HG03565 (cell line): ENCODE measurements around the gene STAT5B.
"Not testable (repeated sequence)": the region's sequence is repeated elsewhere in the genome, so short reads cannot be mapped to it uniquely, and the experiment has no call there.

ENCODE experiments used
- ATAC-seq: cut with Tn5 transposase; IDR thresholded peaks from one replicate; pipeline ENCODE4 v1.9.1; 2021; ENCODE audit warnings: mild to moderate bottlenecking, moderate library complexity; ENCODE audit not compliant: unreplicated experiment

The STAT5B gene

GRCh38 chr17:42241871-42242270 lies 34.3 kb downstream of the STAT5B start:
- no peak for ATAC-seq

DNA sequence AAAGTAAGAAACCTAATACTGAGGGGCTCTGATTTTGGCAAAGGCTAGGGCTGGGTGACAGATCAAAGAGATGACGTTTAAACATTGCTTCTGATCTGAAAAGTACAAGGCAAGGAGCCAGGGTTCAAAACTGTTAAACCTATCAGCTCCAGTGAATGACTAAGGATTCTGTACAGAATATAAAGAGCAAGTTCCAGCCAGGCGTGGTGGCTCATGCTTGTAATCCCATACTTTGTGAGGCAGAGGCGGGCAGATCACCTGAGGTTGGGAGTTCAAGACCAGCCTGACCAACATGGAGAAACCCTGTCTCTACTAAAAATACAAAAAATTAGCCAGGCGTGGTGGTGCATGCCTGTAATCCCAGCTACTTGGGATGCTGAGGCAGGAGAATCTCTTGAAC lies 35.3 kb downstream of the STAT5B start:
- ATAC-seq, result not testable (repeated sequence)

- no peak for ATAC-seq
Observed at GRCh38 chr17:42240201-42240600, 36.0 kb downstream of the STAT5B start.

DNA sequence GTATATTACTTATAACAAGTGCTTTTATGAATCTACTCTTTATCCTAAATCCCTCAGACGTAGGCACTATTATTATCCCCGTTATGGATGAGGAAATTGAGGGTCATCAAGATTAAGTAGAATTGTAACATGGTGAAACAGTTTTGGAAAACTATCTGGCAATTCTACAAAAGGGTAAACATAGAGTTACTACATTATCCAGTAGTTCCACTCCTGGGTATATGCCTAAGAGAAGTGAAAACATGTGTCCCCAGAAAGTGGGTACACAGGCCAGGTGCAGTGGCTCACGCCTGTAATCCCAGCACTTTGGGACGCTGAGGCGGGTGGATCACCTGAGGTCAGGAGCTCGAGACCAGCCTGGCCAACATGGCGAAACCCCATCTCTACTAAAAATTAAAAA lies 36.6 kb downstream of the STAT5B start:
- not testable (repeated sequence) for ATAC-seq

GRCh38 chr17:42236760-42237159 lies 39.4 kb downstream of the STAT5B start:
- ATAC-seq, result no peak

DNA sequence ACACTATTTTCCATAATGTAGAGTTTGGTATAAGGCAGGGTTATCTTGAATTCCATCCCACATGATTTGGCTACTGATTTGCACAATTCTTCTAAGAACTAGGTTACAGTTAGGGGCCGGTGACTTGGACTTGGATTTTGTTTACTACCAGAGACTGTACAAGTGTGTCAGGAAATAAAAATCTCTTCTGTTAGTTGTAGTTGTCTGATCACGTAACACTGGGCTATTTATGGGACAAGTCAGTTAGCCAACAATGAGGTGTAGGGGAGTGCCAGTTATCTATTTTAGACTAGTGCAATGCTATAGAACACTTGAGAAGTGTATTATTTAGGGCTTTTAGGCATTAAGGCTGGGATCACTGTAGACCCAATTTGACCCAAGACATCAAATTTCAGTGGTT lies 42.2 kb downstream of the STAT5B start:
- no peak for ATAC-seq

- ATAC-seq, result no peak
Observed at GRCh38 chr17:42233156-42233555, 43.0 kb downstream of the STAT5B start.

DNA sequence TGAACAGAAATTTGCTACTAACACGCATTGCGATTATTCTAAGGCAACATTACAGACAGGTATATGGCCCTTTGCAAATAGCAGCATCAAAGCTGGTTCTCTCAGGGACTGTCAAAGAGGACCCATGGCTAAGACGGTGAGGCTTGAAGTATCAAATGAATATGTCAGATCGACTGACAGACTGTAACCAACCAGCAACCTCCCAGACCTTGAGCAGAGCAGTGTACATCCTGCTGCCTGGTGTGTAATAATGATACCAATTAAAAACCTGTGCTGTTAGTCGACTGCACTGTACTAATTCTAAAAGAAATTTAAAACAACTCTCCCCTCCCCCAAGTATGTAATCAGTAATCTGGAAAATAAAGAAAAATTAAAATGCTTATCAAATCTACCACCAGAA lies 46.0 kb downstream of the STAT5B start:
- ATAC-seq, result no peak

- ATAC-seq, result no peak
Observed at GRCh38 chr17:42227849-42228700, 48.1 kb downstream of the STAT5B start.

DNA sequence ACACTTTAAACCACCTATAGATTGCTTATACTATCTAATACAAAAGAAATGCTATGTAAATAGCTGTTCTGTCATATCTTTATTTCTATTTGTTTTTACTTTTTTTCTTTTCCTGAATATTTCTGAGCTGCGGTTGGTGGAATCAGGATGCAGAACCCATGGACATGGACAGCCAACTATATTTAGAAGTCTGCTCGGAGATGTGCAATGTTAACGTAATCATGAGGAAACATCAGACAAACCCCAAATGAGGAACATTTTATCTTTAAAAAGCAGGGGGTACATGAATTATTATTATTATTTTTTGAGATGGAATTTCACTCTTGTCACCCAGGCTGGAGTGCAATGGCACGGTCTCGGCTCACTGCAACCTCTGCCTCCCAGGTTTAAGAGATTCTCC lies 50.5 kb downstream of the STAT5B start:
- ATAC-seq, result no peak

DNA sequence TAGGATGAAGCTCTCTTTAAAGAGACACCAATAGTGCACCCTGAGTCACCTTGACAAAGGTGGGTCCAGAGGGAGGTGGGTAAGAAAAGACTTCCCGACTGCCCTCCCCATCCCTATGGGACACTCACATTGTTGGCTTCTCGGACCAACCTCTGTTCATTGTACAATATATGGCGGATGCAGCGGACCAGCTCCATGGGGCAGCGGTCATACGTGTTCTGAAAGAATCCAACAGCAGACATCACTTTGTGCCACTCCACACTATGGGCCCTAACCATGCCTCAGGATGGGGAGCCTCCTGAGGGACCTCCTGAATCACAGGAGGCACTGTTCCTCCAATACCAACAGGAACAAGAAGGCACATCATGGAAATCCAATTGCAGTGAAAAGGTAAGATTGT lies 51.5 kb downstream of the STAT5B start:
- ATAC-seq, result no peak

- ATAC-seq, result no peak
Observed at GRCh38 chr17:42221886-42222745, 54.1 kb downstream of the STAT5B start.

DNA sequence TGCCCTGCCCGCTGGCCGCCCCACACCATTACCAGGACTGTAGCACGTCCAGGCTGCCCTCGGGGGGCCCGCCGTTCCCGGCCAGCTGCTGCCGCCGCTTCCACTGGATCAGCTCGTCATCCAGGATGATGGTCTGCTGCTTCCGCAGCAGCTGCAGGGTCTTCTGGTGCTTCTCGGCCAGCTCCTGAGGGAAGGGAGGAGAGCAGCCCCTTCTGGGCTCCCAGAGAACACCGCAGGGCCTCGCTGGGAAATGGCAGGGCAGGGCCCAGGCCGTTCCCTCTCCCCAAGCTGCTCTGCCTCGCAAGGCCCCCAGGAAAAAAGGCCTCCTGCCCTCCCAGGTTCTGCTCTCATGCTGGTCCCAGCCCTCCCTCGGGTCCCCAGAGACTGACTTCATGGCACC lies 56.9 kb downstream of the STAT5B start:
- not testable (repeated sequence) for ATAC-seq

- ATAC-seq, result no peak
Observed at GRCh38 chr17:42214156-42214555, 62.0 kb downstream of the STAT5B start.

- ATAC-seq, result no peak
Observed at GRCh38 chr17:42212382-42212781, 63.8 kb downstream of the STAT5B start.

GRCh38 chr17:42211921-42212341 lies 64.3 kb downstream of the STAT5B start:
- ATAC-seq, result not testable (repeated sequence)

DNA sequence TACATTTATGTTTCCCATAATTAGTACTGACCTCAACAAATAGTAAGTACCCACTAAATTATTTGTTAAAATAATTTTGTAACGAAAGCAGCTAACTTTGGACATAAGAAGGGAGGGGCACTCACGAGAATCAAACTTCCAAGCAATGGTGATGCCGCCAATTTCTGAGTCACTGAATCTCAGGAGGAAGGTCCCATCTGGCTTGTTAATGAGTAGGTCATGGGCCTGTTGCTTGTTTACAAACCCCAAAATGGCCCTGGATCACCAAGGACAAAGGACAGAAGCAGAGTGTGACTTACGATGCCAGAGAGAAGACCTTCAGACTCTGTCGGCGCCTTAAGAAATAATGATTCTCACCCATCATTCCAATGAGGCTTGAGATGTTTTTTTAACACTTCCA lies 66.1 kb downstream of the STAT5B start:
- ATAC-seq, result no peak

DNA sequence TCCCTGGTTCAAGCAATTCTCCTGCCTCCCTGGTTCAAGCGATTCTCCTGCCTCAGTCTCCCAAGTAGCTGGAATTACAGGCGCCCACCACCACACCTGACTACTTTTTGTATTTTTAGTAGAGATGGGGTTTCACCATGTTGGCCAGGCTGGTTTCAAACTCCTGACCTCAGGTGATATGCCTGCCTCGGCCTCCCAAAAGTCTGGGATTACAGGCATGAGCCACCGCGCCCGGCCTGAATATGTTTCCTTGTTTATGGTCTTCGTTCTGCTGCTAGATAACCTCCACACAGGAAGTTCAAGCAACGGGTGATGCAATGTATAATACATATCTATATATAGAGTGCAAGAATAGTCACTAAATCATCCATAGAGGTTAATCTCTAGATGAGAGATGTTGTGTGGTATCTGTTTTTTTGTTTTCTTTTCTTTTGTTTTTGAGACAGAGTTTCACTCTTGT lies 70.0 kb downstream of the STAT5B start:
- ATAC-seq, result not testable (repeated sequence)

DNA sequence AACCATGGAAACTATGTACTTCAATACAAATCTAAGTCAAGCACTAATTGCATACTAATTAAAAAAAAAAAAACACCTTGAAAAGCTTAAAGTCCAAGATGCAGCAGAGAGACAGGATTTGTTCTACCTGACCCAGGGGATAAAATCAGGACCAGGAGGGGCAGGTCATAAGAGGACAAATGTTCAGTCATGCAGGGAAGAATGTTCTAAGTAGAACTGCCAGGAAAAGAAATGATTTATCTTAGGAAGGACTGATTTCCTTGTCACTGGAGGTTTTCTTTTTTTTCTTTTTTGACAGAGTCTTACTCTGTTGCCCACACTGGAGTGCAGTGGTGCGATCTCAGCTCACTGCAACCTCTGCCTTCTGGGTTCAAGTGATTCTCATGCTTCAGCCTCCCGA lies 72.8 kb downstream of the STAT5B start:
- ATAC-seq, result no peak

- no peak for ATAC-seq
Observed at GRCh38 chr17:42202696-42203095, 73.5 kb downstream of the STAT5B start.

GRCh38 chr17:42202159-42202558 lies 74.0 kb downstream of the STAT5B start:
- ATAC-seq, result no peak

- ATAC-seq, result no peak
Observed at GRCh38 chr17:42201458-42201772, 74.8 kb downstream of the STAT5B start.
